GM21717 (cell line): Measurements from ENCODE around the gene FLRT1.

ENCODE experiments used
- ATAC-seq: cut with Tn5 transposase; IDR thresholded peaks from one replicate; pipeline ENCODE4 v1.9.1; 2021; ENCODE audit warnings: mild to moderate bottlenecking, moderate library complexity; ENCODE audit not compliant: unreplicated experiment

The FLRT1 gene

GRCh38 chr11:64006398-64006797 lies 29.3 kb upstream of the FLRT1 start:
- no peak for ATAC-seq

GRCh38 chr11:64007160-64007628 lies 28.5 kb upstream of the FLRT1 start:
- no peak for ATAC-seq

- no peak for ATAC-seq
Measured at GRCh38 chr11:64007629-64008282, 28.0 kb upstream of the FLRT1 start.

- no peak for ATAC-seq
Measured at GRCh38 chr11:64008283-64008913, 27.3 kb upstream of the FLRT1 start.

GRCh38 chr11:64008914-64009633 lies 26.7 kb upstream of the FLRT1 start:
- no peak for ATAC-seq

- ATAC-seq = no peak
Measured at GRCh38 chr11:64009710-64010109, 26.0 kb upstream of the FLRT1 start.

GRCh38 chr11:64010783-64011182 lies 24.9 kb upstream of the FLRT1 start:
- ATAC-seq = no peak

- no peak for ATAC-seq
Measured at GRCh38 chr11:64011371-64011770, 24.4 kb upstream of the FLRT1 start.

GRCh38 chr11:64013141-64013896 lies 22.4 kb upstream of the FLRT1 start:
- no peak for ATAC-seq

- ATAC-seq = no peak
Measured at GRCh38 chr11:64014356-64014755, 21.4 kb upstream of the FLRT1 start.

- no peak for ATAC-seq
Measured at GRCh38 chr11:64015510-64015909, 20.2 kb upstream of the FLRT1 start.

GRCh38 chr11:64015935-64016845 lies 19.5 kb upstream of the FLRT1 start:
- ATAC-seq = no peak

- no peak for ATAC-seq
Measured at GRCh38 chr11:64017945-64018224, 17.8 kb upstream of the FLRT1 start.

- ATAC-seq = no peak
Measured at GRCh38 chr11:64018310-64018709, 17.4 kb upstream of the FLRT1 start.

- ATAC-seq = no peak
Measured at GRCh38 chr11:64019106-64020037, 16.4 kb upstream of the FLRT1 start.

- no peak for ATAC-seq
Measured at GRCh38 chr11:64020976-64021756, 14.6 kb upstream of the FLRT1 start.

GRCh38 chr11:64021757-64022093 lies 14.0 kb upstream of the FLRT1 start:
- no peak for ATAC-seq

- ATAC-seq = no peak
Measured at GRCh38 chr11:64022125-64022784, 13.5 kb upstream of the FLRT1 start.
